GM10248 (cell line): Measurements from ENCODE around the gene MRPS6.

Source experiments
- CTCF ChIA-PET: fragments of 300-600 bp; sonication (Branson Sonifier 250); formaldehyde crosslinking; extraction: SDS; loops from one replicate; lab custom pipeline; 2021; ENCODE audit warnings: antibody characterized with exemption; lab: Yijun Ruan, JAX
- POLR2A ChIA-PET: fragments of 350-650 bp; sonication (Branson Sonifier 250); formaldehyde crosslinking; extraction: SDS; loops from one replicate; lab custom pipeline; 2020; ENCODE audit warnings: antibody characterized with exemption; lab: Yijun Ruan, JAX
- DNase-seq: peaks from one replicate; pipeline ENCODE4 v3.0.0; 2012; ENCODE audit errors: extremely low spot score
- CTCF ChIP-seq: IDR thresholded peaks from 2 replicates; pipeline ENCODE4 v1.5.1; 2012; ENCODE audit warnings: mild to moderate bottlenecking, low read depth; ENCODE audit errors: extremely low read depth, missing control alignments, control extremely low read depth

The MRPS6 gene

GRCh38 chr21:34031835-34032370 is 41.5 kb upstream of the MRPS6 start:
- ChIA-PET CTCF (interaction anchor here (1.1 to 2.5 kb wide), 2 partner anchors 60 to 108 kb away, joined by 3 to 6 read pairs; no protein-coding TSS in a partner anchor), POLR2A (no interaction called here)
- TF ChIP-seq CTCF, result no peak
- no peak for DNase-seq

- POLR2A ChIA-PET, result no interaction called here
- DNase-seq, result no peak
- CTCF ChIA-PET, result interaction anchor here (0.6 to 3.2 kb wide), 4 partner anchors 12 to 58 kb away, joined by 3 to 10 read pairs (median 6); no protein-coding TSS in a partner anchor
- TF ChIP-seq CTCF, result no peak
Observed at GRCh38 chr21:34034369-34035014, 38.9 kb upstream of the MRPS6 start.

- no peak for DNase-seq
- POLR2A ChIA-PET, result no interaction called here
- CTCF ChIA-PET, result interaction anchor here (1.4 to 3.2 kb wide), 2 partner anchors 13 to 18 kb away, joined by 8 to 10 read pairs; no protein-coding TSS in a partner anchor
- TF ChIP-seq CTCF, result no peak
Observed at GRCh38 chr21:34035619-34036354, 37.6 kb upstream of the MRPS6 start.

- ChIA-PET POLR2A (no interaction called here), CTCF (no interaction called here)
- no peak for TF ChIP-seq CTCF
- DNase-seq, result no peak
Observed at GRCh38 chr21:34037009-34037795, 36.2 kb upstream of the MRPS6 start.

- no peak for TF ChIP-seq CTCF
- CTCF ChIA-PET, result interaction anchor here (1.0 to 1.7 kb wide), 3 partner anchors 16 to 75 kb away, joined by 3 to 4 read pairs (median 3); no protein-coding TSS in a partner anchor
- no peak for DNase-seq
- POLR2A ChIA-PET, result no interaction called here
Observed at GRCh38 chr21:34039678-34040382, 33.5 kb upstream of the MRPS6 start.
